Smooth muscle cell (in vitro differentiated cells): Measurements from ENCODE around the gene EDEM3. TPM values are rescaled to one million over a fixed set of nuclear protein-coding genes. Genes with fewer than 3 reads are reported as not detected.
"Not testable (repeated sequence)": the region's sequence is repeated elsewhere in the genome, so short reads cannot be mapped to it uniquely, and the experiment has no call there.

Source experiments
- DNase-seq: peaks from one replicate; lab custom pipeline; 2025; ENCODE audit not compliant: unreplicated experiment; lab: John Stamatoyannopoulos, UW
- H2AFZ ChIP-seq: fragments of 200-600 bp; sonication (generic); 2 replicates; pipeline ENCODE4 v1.6.0; 2016; ENCODE audit warnings: antibody characterized with exemption, low read depth, mild to moderate bottlenecking
- H3F3A ChIP-seq: fragments of 200-600 bp; sonication (generic); 2 replicates; pipeline ENCODE4 v1.6.0; 2017; ENCODE audit warnings: antibody characterized with exemption, low read depth
- H3K27ac ChIP-seq: fragments of 200-600 bp; sonication (generic); 2 replicates; pipeline ENCODE4 v1.5.1; 2016; ENCODE audit warnings: low read depth, mild to moderate bottlenecking
- H3K27me3 ChIP-seq: fragments of 200-600 bp; sonication (generic); 2 replicates; pipeline ENCODE4 v1.6.1; 2016; ENCODE audit warnings: low read depth, mild to moderate bottlenecking
- H3K36me3 ChIP-seq: fragments of 200-600 bp; sonication (generic); 2 replicates; pipeline ENCODE4 v1.5.1; 2016; ENCODE audit warnings: low read depth
- H3K4me1 ChIP-seq: fragments of 200-600 bp; sonication (generic); 2 replicates; pipeline ENCODE4 v1.5.1; 2016; ENCODE audit warnings: low read depth
- H3K4me2 ChIP-seq: fragments of 200-600 bp; sonication (generic); 2 replicates; pipeline ENCODE4 v1.6.0; 2016; ENCODE audit warnings: mild to moderate bottlenecking
- H3K4me3 ChIP-seq: fragments of 200-600 bp; sonication (generic); 2 replicates; pipeline ENCODE4 v1.5.1; 2016; ENCODE audit warnings: mild to moderate bottlenecking
- H3K79me2 ChIP-seq: fragments of 200-600 bp; sonication (generic); 2 replicates; pipeline ENCODE4 v1.6.0; 2016; ENCODE audit warnings: low read depth, mild to moderate bottlenecking
- H3K9ac ChIP-seq: fragments of 200-600 bp; sonication (generic); 2 replicates; pipeline ENCODE4 v1.6.0; 2016; ENCODE audit warnings: low read depth
- H3K9me3 ChIP-seq: fragments of 200-600 bp; sonication (generic); replicated peaks from 2 replicates; pipeline ENCODE4 v1.5.1; 2016; ENCODE audit warnings: low read depth
- H4K20me1 ChIP-seq: fragments of 200-600 bp; sonication (generic); 2 replicates; pipeline ENCODE4 v1.6.0; 2016; ENCODE audit warnings: low read depth
- WGBS: methylation state at CpG from one replicate; pipeline ENCODE4 v1.1.7; 2016; ENCODE audit warnings: low lambda C conversion rate; 5-methylcytosine and 5-hydroxymethylcytosine counted together
- polyA plus RNA-seq: library from polyadenylated mRNA; unstranded; fragments of >200 nt; fragmentation: Nextera tagmentation; extraction: Ambion mirVana; gene quantifications from 2 replicates; pipeline ENCODE4 v1.2.1, GENCODE V29; 2016
- total RNA-seq: library from RNA; depleted of rRNA; stranded (reverse); fragments of >200 nt; gene quantifications from 2 replicates; pipeline ENCODE4 v1.2.3, GENCODE V29; 2014
- TF ChIP-seq, protein P1 (sequence below): fragments of 200-600 bp; sonication (generic); IDR thresholded peaks from 2 replicates; pipeline ENCODE4 v1.5.1; 2017; ENCODE audit warnings: borderline replicate concordance, mild to moderate bottlenecking, antibody characterized with exemption; ENCODE audit not compliant: insufficient read depth, poor library complexity, severe bottlenecking

Gene EDEM3
- total and polyA plus RNA-seq, 2 experiments from 2014 or later = 12.9 to 44.3 TPM

DNA sequence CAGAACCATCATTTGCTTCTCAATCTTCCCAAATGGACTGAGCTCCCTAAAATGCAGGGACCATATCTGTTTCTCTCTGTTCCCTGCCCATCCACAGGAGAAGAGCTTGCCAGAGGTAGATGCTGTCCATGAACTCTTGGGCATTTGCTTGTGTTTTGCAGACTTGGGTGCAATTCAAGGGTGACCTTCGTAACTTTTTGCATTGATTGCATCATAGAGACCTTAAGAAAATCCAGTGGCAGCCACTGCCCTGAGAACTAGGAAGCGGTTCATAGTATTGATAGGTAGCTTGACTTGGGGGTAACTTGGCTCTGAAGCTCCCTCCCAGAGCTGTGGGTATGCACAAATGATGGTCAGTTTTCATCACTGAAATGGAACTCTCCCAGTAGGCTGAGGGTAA is 34.3 kb upstream of the EDEM3 start:
- Histone ChIP-seq H2AFZ (no peak overlapping the region), H4K20me1 (no peaks in the 10 kb centered on the region), H3K4me1 (peaks cover 8% of the 10 kb centered on the region), H3K4me3 (no peak overlapping the region), H3K27me3 (no peaks in the 10 kb centered on the region), H3K4me2 (no peak overlapping the region), H3K27ac (no peak overlapping the region), H3F3A (peaks cover 12% of the 10 kb centered on the region), H3K9ac (no peak overlapping the region), H3K9me3 (no peaks in the 10 kb centered on the region), H3K79me2 (no peaks in the 10 kb centered on the region), H3K36me3 (no peaks in the 10 kb centered on the region)
- DNase-seq = no peak
- TF ChIP-seq, protein P1, sequence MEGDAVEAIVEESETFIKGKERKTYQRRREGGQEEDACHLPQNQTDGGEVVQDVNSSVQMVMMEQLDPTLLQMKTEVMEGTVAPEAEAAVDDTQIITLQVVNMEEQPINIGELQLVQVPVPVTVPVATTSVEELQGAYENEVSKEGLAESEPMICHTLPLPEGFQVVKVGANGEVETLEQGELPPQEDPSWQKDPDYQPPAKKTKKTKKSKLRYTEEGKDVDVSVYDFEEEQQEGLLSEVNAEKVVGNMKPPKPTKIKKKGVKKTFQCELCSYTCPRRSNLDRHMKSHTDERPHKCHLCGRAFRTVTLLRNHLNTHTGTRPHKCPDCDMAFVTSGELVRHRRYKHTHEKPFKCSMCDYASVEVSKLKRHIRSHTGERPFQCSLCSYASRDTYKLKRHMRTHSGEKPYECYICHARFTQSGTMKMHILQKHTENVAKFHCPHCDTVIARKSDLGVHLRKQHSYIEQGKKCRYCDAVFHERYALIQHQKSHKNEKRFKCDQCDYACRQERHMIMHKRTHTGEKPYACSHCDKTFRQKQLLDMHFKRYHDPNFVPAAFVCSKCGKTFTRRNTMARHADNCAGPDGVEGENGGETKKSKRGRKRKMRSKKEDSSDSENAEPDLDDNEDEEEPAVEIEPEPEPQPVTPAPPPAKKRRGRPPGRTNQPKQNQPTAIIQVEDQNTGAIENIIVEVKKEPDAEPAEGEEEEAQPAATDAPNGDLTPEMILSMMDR = no peak
- 95% methylated on average over 2 of the region's 2 CpGs for WGBS

GRCh38 chr1:184785529-184785928 is 30.9 kb upstream of the EDEM3 start:
- Histone ChIP-seq H3K4me3 (no peak overlapping the region), H3K4me2 (no peak overlapping the region), H3K4me1 (no peaks in the 10 kb centered on the region), H3K9ac (no peak overlapping the region), H3K79me2 (no peaks in the 10 kb centered on the region), H3K27ac (no peak overlapping the region), H3K27me3 (no peaks in the 10 kb centered on the region), H4K20me1 (no peaks in the 10 kb centered on the region), H3K36me3 (no peaks in the 10 kb centered on the region), H3K9me3 (no peaks in the 10 kb centered on the region), H3F3A (no peaks in the 10 kb centered on the region), H2AFZ (no peak overlapping the region)
- 96% methylated on average over 2 of the region's 2 CpGs for WGBS
- TF ChIP-seq, protein P1 = no peak
- no peak for DNase-seq

GRCh38 chr1:184783723-184784122 is 29.1 kb upstream of the EDEM3 start:
- H3K36me3 ChIP-seq, H3K79me2 ChIP-seq, H3K9ac ChIP-seq, H3K4me2 ChIP-seq, H3K4me1 ChIP-seq, H2AFZ ChIP-seq, H3K4me3 ChIP-seq, H4K20me1 ChIP-seq, H3K9me3 ChIP-seq, H3F3A ChIP-seq, H3K27me3 ChIP-seq, H3K27ac ChIP-seq, DNase-seq: not testable (repeated sequence)
- WGBS = 89% methylated on average over 3 of the region's 3 CpGs

- H4K20me1 ChIP-seq = no peaks in the 10 kb centered on the region
- H3K36me3 ChIP-seq = no peaks in the 10 kb centered on the region
- H3K79me2 ChIP-seq = no peaks in the 10 kb centered on the region
- H3K4me1 ChIP-seq = no peaks in the 10 kb centered on the region
- H3F3A ChIP-seq = no peaks in the 10 kb centered on the region
- WGBS = 78% methylated on average over 1 of the region's 1 CpG
- no peak overlapping the region for H3K9ac ChIP-seq
- no peaks in the 10 kb centered on the region for H3K27me3 ChIP-seq
- no peak overlapping the region for H3K4me3 ChIP-seq
- DNase-seq = no peak
- no peak overlapping the region for H3K27ac ChIP-seq
- no peak overlapping the region for H3K4me2 ChIP-seq
- H3K9me3 ChIP-seq = no peaks in the 10 kb centered on the region
- TF ChIP-seq, protein P1 = no peak
- no peak overlapping the region for H2AFZ ChIP-seq
Measured at GRCh38 chr1:184781941-184782340, 27.3 kb upstream of the EDEM3 start.
